ENCODE measurements around the gene ARMC7.

The ARMC7 gene

GRCh38 chr17:75174996-75175395, 65.2 kb downstream of the ARMC7 start:
- ATAC-seq (replicated peaks) = no peak

GRCh38 chr17:75176625-75177024, 66.9 kb downstream of the ARMC7 start:
- H3K27me3 Mint-ChIP-seq = no peaks in the 10 kb centered on the region
- H3K27ac Mint-ChIP-seq = no peak overlapping the region
- H3K4me3 Mint-ChIP-seq = peak overlapping the region in 1 of 2 donors; percentile 29
- DNase-seq (no peak), ATAC-seq (replicated peaks) (no peak)
- no peaks in the 10 kb centered on the region for H3K9me3 Mint-ChIP-seq
- peaks cover 13 to 22% of the 10 kb centered on the region in 2 donors for H3K4me1 Mint-ChIP-seq (ENCODE audit: low read depth in 2 of 2)
- H3K36me3 Mint-ChIP-seq (ENCODE audit: insufficient read depth) = peaks cover 93% of the 10 kb centered on the region

More at GRCh38 chr17:75174996-75175395, 65.2 kb downstream of the ARMC7 start:
- H3K27me3 Mint-ChIP-seq = no peaks in the 10 kb centered on the region
- peaks cover 10 to 13% of the 10 kb centered on the region in 2 donors for H3K4me1 Mint-ChIP-seq (ENCODE audit: low read depth in 2 of 2)
- H3K36me3 Mint-ChIP-seq (ENCODE audit: insufficient read depth) = peaks cover 92% of the 10 kb centered on the region
- no peak for DNase-seq
- no peaks in the 10 kb centered on the region for H3K9me3 Mint-ChIP-seq
- H3K27ac Mint-ChIP-seq = peak overlapping the region in 1 of 2 donors; percentile 69
- no peak overlapping the region for H3K4me3 Mint-ChIP-seq

GRCh38 chr17:75178453-75178852, 68.7 kb downstream of the ARMC7 start:
- ATAC-seq (replicated peaks) (no peak), DNase-seq (no peak)
- peaks cover 92% of the 10 kb centered on the region for H3K36me3 Mint-ChIP-seq (ENCODE audit: insufficient read depth)
- H3K4me1 Mint-ChIP-seq (ENCODE audit: low read depth in 2 of 2) = peaks cover 14 to 20% of the 10 kb centered on the region in 2 donors
- no peak overlapping the region for H3K4me3 Mint-ChIP-seq
- H3K9me3 Mint-ChIP-seq = no peaks in the 10 kb centered on the region
- no peaks in the 10 kb centered on the region for H3K27me3 Mint-ChIP-seq
- H3K27ac Mint-ChIP-seq = peak overlapping the region; percentile 19 to 49

Measured in effector memory CD8-positive, alpha-beta T cell (primary cell).